Measurements from ENCODE around the gene LRRC3.
"Not testable (repeated sequence)": the region's sequence is repeated elsewhere in the genome, so short reads cannot be mapped to it uniquely, and the experiment has no call there.

LRRC3 gene

GRCh38 chr21:44454747-44455523, at the start of gene LRRC3:
Gene LRRC3 (plus strand): TSS chr21:44455510. CDS start chr21:44456645, 1,135 bp downstream.
- peak; percentile 31 to 33 for DNase-seq (ENCODE audit: low spot score in 2 of 2)
- Mint-ChIP-seq H3K4me3 (peak within 1 kb of the TSS; percentile 65), H3K36me3 (ENCODE audit: insufficient read depth) (peaks cover 4% of the 10 kb centered on the region), H3K4me1 (no peaks in the 10 kb centered on the region), H3K27ac (ENCODE audit: low read depth) (no peak within 1 kb of the TSS), H3K9me3 (peaks cover 9% of the 10 kb centered on the region), H3K27me3 (peaks cover 28% of the 10 kb centered on the region)
- peak; percentile 76 for ATAC-seq (replicated peaks; ENCODE audit: extremely low read depth, poor library complexity, severe bottlenecking)

GRCh38 chr21:44405948-44406872, 49.1 kb upstream of the LRRC3 start:
- Mint-ChIP-seq H3K27ac (ENCODE audit: low read depth) (no peak overlapping the region), H3K4me1 (no peaks in the 10 kb centered on the region), H3K27me3 (no peaks in the 10 kb centered on the region), H3K4me3 (no peak overlapping the region), H3K36me3 (ENCODE audit: insufficient read depth) (no peaks in the 10 kb centered on the region), H3K9me3 (no peaks in the 10 kb centered on the region)
- DNase-seq (ENCODE audit: low spot score in 2 of 2) (no peak), ATAC-seq (replicated peaks; ENCODE audit: extremely low read depth, poor library complexity, severe bottlenecking) (no peak)

GRCh38 chr21:44406953-44407352, 48.4 kb upstream of the LRRC3 start:
- DNase-seq (ENCODE audit: low spot score in 2 of 2) = no peak
- Mint-ChIP-seq H3K36me3 (ENCODE audit: insufficient read depth) (no peaks in the 10 kb centered on the region), H3K27ac (ENCODE audit: low read depth) (peak overlapping the region; percentile 94), H3K27me3 (no peaks in the 10 kb centered on the region), H3K4me3 (no peak overlapping the region), H3K9me3 (no peaks in the 10 kb centered on the region), H3K4me1 (no peaks in the 10 kb centered on the region)
- ATAC-seq (replicated peaks; ENCODE audit: extremely low read depth, poor library complexity, severe bottlenecking) = no peak

GRCh38 chr21:44407493-44407892, 47.8 kb upstream of the LRRC3 start:
- ATAC-seq (replicated peaks; ENCODE audit: extremely low read depth, poor library complexity, severe bottlenecking) = no peak
- Mint-ChIP-seq H3K27ac (ENCODE audit: low read depth) (peak overlapping the region; percentile 94), H3K4me3 (no peak overlapping the region), H3K36me3 (ENCODE audit: insufficient read depth) (no peaks in the 10 kb centered on the region), H3K4me1 (no peaks in the 10 kb centered on the region), H3K27me3 (no peaks in the 10 kb centered on the region), H3K9me3 (no peaks in the 10 kb centered on the region)
- DNase-seq (ENCODE audit: low spot score in 2 of 2) = no peak

- DNase-seq (ENCODE audit: low spot score in 2 of 2) (no peak), ATAC-seq (replicated peaks; ENCODE audit: extremely low read depth, poor library complexity, severe bottlenecking) (no peak)
- no peaks in the 10 kb centered on the region for H3K9me3 Mint-ChIP-seq
- no peak overlapping the region for H3K4me3 Mint-ChIP-seq
- H3K4me1 Mint-ChIP-seq = no peaks in the 10 kb centered on the region
- H3K27me3 Mint-ChIP-seq = no peaks in the 10 kb centered on the region
- H3K27ac Mint-ChIP-seq (ENCODE audit: low read depth) = peak overlapping the region; percentile 55
- no peaks in the 10 kb centered on the region for H3K36me3 Mint-ChIP-seq (ENCODE audit: insufficient read depth)
Observed at GRCh38 chr21:44408226-44408625, 47.1 kb upstream of the LRRC3 start.

GRCh38 chr21:44413566-44414290, 41.6 kb upstream of the LRRC3 start:
- Mint-ChIP-seq H3K4me3 (no peak overlapping the region), H3K27ac (ENCODE audit: low read depth) (no peak overlapping the region), H3K27me3 (no peaks in the 10 kb centered on the region), H3K36me3 (ENCODE audit: insufficient read depth) (no peaks in the 10 kb centered on the region), H3K9me3 (no peaks in the 10 kb centered on the region), H3K4me1 (no peaks in the 10 kb centered on the region)
- no peak for DNase-seq (ENCODE audit: low spot score in 2 of 2)
- ATAC-seq (replicated peaks; ENCODE audit: extremely low read depth, poor library complexity, severe bottlenecking) = no peak

- DNase-seq (ENCODE audit: low spot score in 2 of 2) (no peak), ATAC-seq (replicated peaks; ENCODE audit: extremely low read depth, poor library complexity, severe bottlenecking) (no peak)
- Mint-ChIP-seq H3K4me3 (no peak overlapping the region), H3K27ac (ENCODE audit: low read depth) (no peak overlapping the region), H3K9me3 (no peaks in the 10 kb centered on the region), H3K4me1 (no peaks in the 10 kb centered on the region), H3K36me3 (ENCODE audit: insufficient read depth) (peaks cover 1% of the 10 kb centered on the region), H3K27me3 (no peaks in the 10 kb centered on the region)
Observed at GRCh38 chr21:44414291-44415072, 40.8 kb upstream of the LRRC3 start.

GRCh38 chr21:44415073-44416025, 40.0 kb upstream of the LRRC3 start:
- no peak overlapping the region for H3K4me3 Mint-ChIP-seq
- H3K9me3 Mint-ChIP-seq = no peaks in the 10 kb centered on the region
- no peaks in the 10 kb centered on the region for H3K4me1 Mint-ChIP-seq
- H3K27me3 Mint-ChIP-seq = no peaks in the 10 kb centered on the region
- no peak for ATAC-seq (replicated peaks; ENCODE audit: extremely low read depth, poor library complexity, severe bottlenecking)
- no peak for DNase-seq (ENCODE audit: low spot score in 2 of 2)
- H3K36me3 Mint-ChIP-seq (ENCODE audit: insufficient read depth) = peaks cover 1% of the 10 kb centered on the region
- no peak overlapping the region for H3K27ac Mint-ChIP-seq (ENCODE audit: low read depth)

GRCh38 chr21:44416193-44416592, 39.1 kb upstream of the LRRC3 start:
- peaks cover 1% of the 10 kb centered on the region for H3K36me3 Mint-ChIP-seq (ENCODE audit: insufficient read depth)
- no peak overlapping the region for H3K4me3 Mint-ChIP-seq
- no peak for ATAC-seq (replicated peaks; ENCODE audit: extremely low read depth, poor library complexity, severe bottlenecking)

GRCh38 chr21:44417621-44418107, 37.6 kb upstream of the LRRC3 start:
- not testable (repeated sequence) for H3K36me3 Mint-ChIP-seq (ENCODE audit: insufficient read depth); H3K27ac Mint-ChIP-seq (ENCODE audit: low read depth); ATAC-seq (replicated peaks; ENCODE audit: extremely low read depth, poor library complexity, severe bottlenecking); DNase-seq (ENCODE audit: low spot score in 2 of 2); H3K4me1 Mint-ChIP-seq; H3K27me3 Mint-ChIP-seq; H3K9me3 Mint-ChIP-seq; H3K4me3 Mint-ChIP-seq

More at GRCh38 chr21:44416193-44416592, 39.1 kb upstream of the LRRC3 start:
- Mint-ChIP-seq H3K4me1 (no peaks in the 10 kb centered on the region), H3K27me3 (no peaks in the 10 kb centered on the region), H3K27ac (ENCODE audit: low read depth) (no peak overlapping the region), H3K9me3 (no peaks in the 10 kb centered on the region)
- DNase-seq (ENCODE audit: low spot score in 2 of 2) = no peak

Data from central memory CD8-positive, alpha-beta T cell (primary cell).